Gastroesophageal sphincter (tissue), 4 donors: ENCODE data around the gene NDFIP2. TPM values are rescaled to one million over a fixed set of nuclear protein-coding genes. Genes with fewer than 3 reads are reported as not detected.

ENCODE experiments used
- ATAC-seq: fragments of 150-250 bp; one replicate; pipeline ENCODE4 v1.9.1; 2016; ENCODE audit warnings: mild to moderate bottlenecking, moderate library complexity
- H3K27ac ChIP-seq, 4 donors: fragments of 200-600 bp; sonication (generic) in 3 of 4; 1 replicate in 3 of 4; 2 replicates in 1 of 4; pipeline ENCODE4 v1.5.1; 2016 to 2019
- H3K27me3 ChIP-seq: fragments of 200-600 bp; sonication (generic); one replicate; pipeline ENCODE4 v1.5.1; 2019
- H3K36me3 ChIP-seq, 2 donors: fragments of 200-600 bp; sonication (generic); one replicate each; pipeline ENCODE4 v1.5.1; 2019; ENCODE audit warnings: control low read depth in 1 of 2
- H3K4me1 ChIP-seq, 3 donors: fragments of 200-600 bp; sonication (generic); 1 replicate in 2 of 3; 2 replicates in 1 of 3; pipeline ENCODE4 v1.5.1; 2016 to 2019; ENCODE audit warnings: control low read depth in 2 of 3
- H3K4me3 ChIP-seq, 2 donors: fragments of 200-600 bp; sonication (generic); one replicate each; pipeline ENCODE4 v1.5.1; 2019; ENCODE audit warnings: mild to moderate bottlenecking in 1 of 2, moderate library complexity in 1 of 2
- H3K9me3 ChIP-seq, 3 donors: fragments of 200-600 bp; sonication (generic); one replicate each; pipeline ENCODE4 v1.5.1; 2017 to 2019; ENCODE audit warnings: control low read depth in 2 of 3
- EP300 ChIP-seq: sonication (generic); formaldehyde crosslinking; IDR thresholded peaks from one replicate; pipeline ENCODE4 v1.6.1; 2017; ENCODE audit warnings: antibody characterized with exemption, mild to moderate bottlenecking
- POLR2A ChIP-seq, 2 donors: fragments of 450-650 bp; IDR thresholded peaks; one replicate each; pipeline ENCODE4 v1.6.1; 2017; ENCODE audit warnings: antibody characterized with exemption in 2 of 2, mild to moderate bottlenecking in 2 of 2, moderate library complexity in 1 of 2
- POLR2AphosphoS5 ChIP-seq: sonication (generic); formaldehyde crosslinking; IDR thresholded peaks from one replicate; pipeline ENCODE4 v1.6.1; 2017; ENCODE audit warnings: antibody characterized with exemption
- WGBS, 2 donors: methylation state at CpG; one replicate each; pipeline ENCODE4 v1.1.5; 2018; ENCODE audit warnings: low coverage in 1 of 2; 5-methylcytosine and 5-hydroxymethylcytosine counted together
- total RNA-seq, 4 donors: library from RNA; depleted of rRNA; stranded (reverse); fragments of >200 nt; gene quantifications; one replicate each; pipeline ENCODE4 v1.1.0, GENCODE V29; 2016
- TF ChIP-seq, protein P1 (sequence below), 4 experiments: fragments of 200-600 bp in 2 of 4; fragments of 450-650 bp in 2 of 4; sonication (generic) in 1 of 4; IDR thresholded peaks; one replicate each; pipeline ENCODE4 v1.5.1; 2017 to 2019; ENCODE audit warnings: antibody characterized with exemption in 4 of 4, mild to moderate bottlenecking in 2 of 4, moderate library complexity in 2 of 4

Gene NDFIP2
- total RNA-seq, 4 donors from 2014 or later: 6.9 to 21.6 (median 10.7) TPM

- H3K36me3 ChIP-seq: no peaks in the 10 kb centered on the region
- 51 to 57% methylated on average over 2 of the region's 2 CpGs for WGBS, 2 donors
- H3K27ac ChIP-seq: no peak overlapping the region
- H3K9me3 ChIP-seq: no peaks in the 10 kb centered on the region
- H3K27me3 ChIP-seq: no peaks in the 10 kb centered on the region
- no peaks in the 10 kb centered on the region for H3K4me1 ChIP-seq
- no peak for TF ChIP-seq POLR2AphosphoS5
- TF ChIP-seq, protein P1, sequence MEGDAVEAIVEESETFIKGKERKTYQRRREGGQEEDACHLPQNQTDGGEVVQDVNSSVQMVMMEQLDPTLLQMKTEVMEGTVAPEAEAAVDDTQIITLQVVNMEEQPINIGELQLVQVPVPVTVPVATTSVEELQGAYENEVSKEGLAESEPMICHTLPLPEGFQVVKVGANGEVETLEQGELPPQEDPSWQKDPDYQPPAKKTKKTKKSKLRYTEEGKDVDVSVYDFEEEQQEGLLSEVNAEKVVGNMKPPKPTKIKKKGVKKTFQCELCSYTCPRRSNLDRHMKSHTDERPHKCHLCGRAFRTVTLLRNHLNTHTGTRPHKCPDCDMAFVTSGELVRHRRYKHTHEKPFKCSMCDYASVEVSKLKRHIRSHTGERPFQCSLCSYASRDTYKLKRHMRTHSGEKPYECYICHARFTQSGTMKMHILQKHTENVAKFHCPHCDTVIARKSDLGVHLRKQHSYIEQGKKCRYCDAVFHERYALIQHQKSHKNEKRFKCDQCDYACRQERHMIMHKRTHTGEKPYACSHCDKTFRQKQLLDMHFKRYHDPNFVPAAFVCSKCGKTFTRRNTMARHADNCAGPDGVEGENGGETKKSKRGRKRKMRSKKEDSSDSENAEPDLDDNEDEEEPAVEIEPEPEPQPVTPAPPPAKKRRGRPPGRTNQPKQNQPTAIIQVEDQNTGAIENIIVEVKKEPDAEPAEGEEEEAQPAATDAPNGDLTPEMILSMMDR (IDR thresholded peaks at IDR 0.05): no peak
- TF ChIP-seq EP300: no peak
- TF ChIP-seq POLR2A (IDR thresholded peaks at IDR 0.05): no peak
- no peak overlapping the region for H3K4me3 ChIP-seq
- ATAC-seq: no peak
Observed at GRCh38 chr13:79602936-79603335, 122.0 kb downstream of the NDFIP2 start.

DNA sequence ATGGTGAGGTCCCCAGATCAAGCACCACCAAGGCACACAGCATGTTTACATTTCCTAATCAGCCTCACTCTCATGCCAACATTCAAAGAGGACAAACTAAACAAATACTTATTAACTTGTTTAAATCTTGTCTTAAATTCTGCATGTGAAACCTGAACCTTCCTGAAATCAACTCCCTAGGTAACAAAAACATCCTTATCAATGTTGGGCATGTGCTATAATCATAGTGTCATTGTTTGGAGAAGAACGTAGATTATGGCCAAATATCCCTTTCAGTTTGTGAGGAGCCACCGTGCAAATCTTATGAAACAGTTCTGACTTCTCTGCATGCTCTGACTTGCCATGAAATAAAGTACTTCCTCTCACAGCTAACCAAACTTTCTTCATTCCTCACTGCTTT, 123.8 kb downstream of the NDFIP2 start:
- H3K4me1 ChIP-seq: no peaks in the 10 kb centered on the region
- ATAC-seq: no peak
- H3K27me3 ChIP-seq: no peaks in the 10 kb centered on the region
- 5 to 24% methylated on average over 2 of the region's 2 CpGs for WGBS, 2 donors
- no peak overlapping the region for H3K4me3 ChIP-seq
- no peaks in the 10 kb centered on the region for H3K36me3 ChIP-seq
- H3K27ac ChIP-seq: no peak overlapping the region
- no peaks in the 10 kb centered on the region for H3K9me3 ChIP-seq
- TF ChIP-seq EP300 (no peak), POLR2A (IDR thresholded peaks at IDR 0.05) (no peak), POLR2AphosphoS5 (no peak)
- TF ChIP-seq, protein P1 (IDR thresholded peaks at IDR 0.05): no peak

Other genes with a start within 250 kb of the NDFIP2 start
- gene RBM26, start 74.9 kb upstream of the NDFIP2 start, total RNA-seq: 10 to 100 TPM; 21.1 to 43.1 (median 26.9) TPM